ENCODE results near the gene ZNF544.

The ZNF544 gene

GRCh38 chr19:58182989-58183816 is 45.5 kb upstream of the ZNF544 start, which contains the start of gene ZNF274:
TSS of gene ZNF274 (plus strand) at chr19:58183061. CDS start at chr19:58183966, 905 bp downstream.
- Histone ChIP-seq H3K36me3 (ENCODE audit: insufficient read depth) (peaks cover 14% of the 10 kb centered on the region; the same call in 1 of the 2 replicates), H2AFZ (ENCODE audit: low read depth) (peak within 1 kb of the TSS; percentile 94)
- no peak for TF ChIP-seq CTCF (conservative IDR thresholded peaks at IDR 0.05; ENCODE audit: low read depth, low read length)

GRCh38 chr19:58183817-58184215 is 44.9 kb upstream of the ZNF544 start:
- peak overlapping the region; percentile 96 for H3K27ac ChIP-seq
- peak overlapping the region; percentile 91 for H3K9ac ChIP-seq
- H3K36me3 ChIP-seq (ENCODE audit: insufficient read depth) = peaks cover 14% of the 10 kb centered on the region; the same call in 1 of the 2 replicates
- H3K79me2 ChIP-seq (ENCODE audit: insufficient read depth, low read depth) = 0 out of 2 replicates have a peak, but pooled peaks cover 4% of the 10 kb centered on the region
- H3K4me3 ChIP-seq (IDR thresholded peaks at IDR 0.05; ENCODE audit: insufficient read depth, low read depth, low read length) = no peak overlapping the region
- no peaks in the 10 kb centered on the region for H3K4me1 ChIP-seq (ENCODE audit: low read depth, poor library complexity, severe bottlenecking)
- peak overlapping the region; percentile 20 for H3K4me2 ChIP-seq
- H2AFZ ChIP-seq (ENCODE audit: low read depth) = peak overlapping the region; percentile 94
- TF ChIP-seq CTCF (conservative IDR thresholded peaks at IDR 0.05; ENCODE audit: low read depth, low read length) = no peak
- H4K20me1 ChIP-seq (ENCODE audit: insufficient read depth) = no peaks in the 10 kb centered on the region
- H3K27me3 ChIP-seq (ENCODE audit: insufficient read depth, low read depth) = no peaks in the 10 kb centered on the region

More at GRCh38 chr19:58182989-58183816, 45.5 kb upstream of the ZNF544 start, which contains the start of gene ZNF274:
- Histone ChIP-seq H3K4me3 (IDR thresholded peaks at IDR 0.05; ENCODE audit: insufficient read depth, low read depth, low read length) (no peak within 1 kb of the TSS), H4K20me1 (ENCODE audit: insufficient read depth) (no peaks in the 10 kb centered on the region), H3K27me3 (ENCODE audit: insufficient read depth, low read depth) (no peaks in the 10 kb centered on the region), H3K4me1 (ENCODE audit: low read depth, poor library complexity, severe bottlenecking) (no peaks in the 10 kb centered on the region), H3K27ac (peak within 1 kb of the TSS; percentile 96), H3K4me2 (peak within 1 kb of the TSS; percentile 61), H3K9ac (peak within 1 kb of the TSS; percentile 91), H3K79me2 (ENCODE audit: insufficient read depth, low read depth) (0 out of 2 replicates have a peak, but pooled peaks cover 4% of the 10 kb centered on the region)

GRCh38 chr19:58196901-58197616 is 31.7 kb upstream of the ZNF544 start:
- no peak overlapping the region for H3K9ac ChIP-seq
- H3K4me3 ChIP-seq (IDR thresholded peaks at IDR 0.05; ENCODE audit: insufficient read depth, low read depth, low read length) = no peak overlapping the region
- no peak for TF ChIP-seq CTCF (conservative IDR thresholded peaks at IDR 0.05; ENCODE audit: low read depth, low read length)
- peaks cover 3% of the 10 kb centered on the region; the same call in 1 of the 2 replicates for H3K36me3 ChIP-seq (ENCODE audit: insufficient read depth)
- H3K79me2 ChIP-seq (ENCODE audit: insufficient read depth, low read depth) = no peaks in the 10 kb centered on the region
- H3K27ac ChIP-seq = no peak overlapping the region
- no peaks in the 10 kb centered on the region for H4K20me1 ChIP-seq (ENCODE audit: insufficient read depth)
- no peaks in the 10 kb centered on the region for H3K27me3 ChIP-seq (ENCODE audit: insufficient read depth, low read depth)
- no peaks in the 10 kb centered on the region for H3K4me1 ChIP-seq (ENCODE audit: low read depth, poor library complexity, severe bottlenecking)
- H3K4me2 ChIP-seq = no peak overlapping the region
- H2AFZ ChIP-seq (ENCODE audit: low read depth) = no peak overlapping the region

- no peaks in the 10 kb centered on the region for H3K79me2 ChIP-seq (ENCODE audit: insufficient read depth, low read depth)
- H2AFZ ChIP-seq (ENCODE audit: low read depth) = no peak overlapping the region
- TF ChIP-seq CTCF (conservative IDR thresholded peaks at IDR 0.05; ENCODE audit: low read depth, low read length) = no peak
- no peaks in the 10 kb centered on the region for H4K20me1 ChIP-seq (ENCODE audit: insufficient read depth)
- peaks cover 13% of the 10 kb centered on the region for H3K36me3 ChIP-seq (ENCODE audit: insufficient read depth)
- no peaks in the 10 kb centered on the region for H3K27me3 ChIP-seq (ENCODE audit: insufficient read depth, low read depth)
- H3K4me2 ChIP-seq = no peak overlapping the region
- no peak overlapping the region for H3K4me3 ChIP-seq (IDR thresholded peaks at IDR 0.05; ENCODE audit: insufficient read depth, low read depth, low read length)
- H3K27ac ChIP-seq = no peak overlapping the region
- no peak overlapping the region for H3K9ac ChIP-seq
- H3K4me1 ChIP-seq (ENCODE audit: low read depth, poor library complexity, severe bottlenecking) = no peaks in the 10 kb centered on the region
These were observed 24.8 kb upstream of the ZNF544 start for GRCh38 chr19:58203814-58204475.

All from KMS-11 (cell line).